ENCODE results near the gene LRRC8A. TPM values are rescaled to one million over a fixed set of nuclear protein-coding genes. Genes with fewer than 3 reads are reported as not detected.

Gene LRRC8A
- total and polyA plus RNA-seq, 2 experiments from 2014 or later, result 37.3 to 80.5 TPM

GRCh38 chr9:128836509-128837145, 45.3 kb upstream of the LRRC8A start:
- H3K36me3 Mint-ChIP-seq (ENCODE audit: low read depth), result peaks cover 34% of the 10 kb centered on the region
- H3K27me3 ChIP-seq (ENCODE audit: insufficient read depth), result no peaks in the 10 kb centered on the region
- H3K4me3 ChIP-seq, result no peak overlapping the region
- H4K20me1 ChIP-seq (replicated peaks; ENCODE audit: insufficient read depth), result no peaks in the 10 kb centered on the region
- no peaks in the 10 kb centered on the region for H3K4me1 Mint-ChIP-seq
- no peak overlapping the region for H3K27ac Mint-ChIP-seq
- no peaks in the 10 kb centered on the region for H3K9me2 ChIP-seq (ENCODE audit: insufficient read depth)
- no peak overlapping the region for H3K4me2 ChIP-seq
- H3K27me3 Mint-ChIP-seq (ENCODE audit: insufficient read depth, low read depth, poor library complexity), result peaks cover 8% of the 10 kb centered on the region
- H3K79me2 ChIP-seq (replicated peaks; ENCODE audit: insufficient read depth), result no peaks in the 10 kb centered on the region
- H3K36me3 ChIP-seq (ENCODE audit: insufficient read depth), result peaks cover 7% of the 10 kb centered on the region; the same call in 1 of the 2 replicates
- no peaks in the 10 kb centered on the region for H3F3A ChIP-seq (replicated peaks; ENCODE audit: low read depth)
- ATAC-seq, result no peak
- no peak overlapping the region for H3K4me3 Mint-ChIP-seq
- DNase-seq (ENCODE audit: low spot score), result no peak
- H3K4me1 ChIP-seq (ENCODE audit: insufficient read depth), result no peaks in the 10 kb centered on the region
- H3K27ac ChIP-seq (ENCODE audit: low read depth), result no peak overlapping the region
- no peaks in the 10 kb centered on the region for H3K9me3 Mint-ChIP-seq
- TF ChIP-seq EZH2phosphoT487 (IDR thresholded peaks at IDR 0.05; ENCODE audit: unreplicated experiment) (no peak), ZNF331 (CRISPR knock-in tag; IDR thresholded peaks at IDR 0.05; ENCODE audit: low read depth) (no peak), ETS1 (IDR thresholded peaks at IDR 0.05) (no peak), NANOG (IDR thresholded peaks at IDR 0.05; ENCODE audit: borderline replicate concordance) (no peak), STAT1 (IDR thresholded peaks at IDR 0.05; ENCODE audit: unreplicated experiment) (no peak), POLR2AphosphoS5 (IDR thresholded peaks at IDR 0.05; ENCODE audit: low read depth) (no peak), EZH2 (IDR thresholded peaks at IDR 0.05; ENCODE audit: low read depth, unreplicated experiment) (no peak), ZNF462 (CRISPR knock-in tag; IDR thresholded peaks at IDR 0.05) (no peak), JUNB (IDR thresholded peaks at IDR 0.05; ENCODE audit: unreplicated experiment) (no peak), CREB1 (CRISPR knock-in tag; IDR thresholded peaks at IDR 0.05; ENCODE audit: low read depth) (no peak), ZNF114 (CRISPR knock-in tag; IDR thresholded peaks at IDR 0.05) (no peak)
- TF ChIP-seq, protein P1, sequence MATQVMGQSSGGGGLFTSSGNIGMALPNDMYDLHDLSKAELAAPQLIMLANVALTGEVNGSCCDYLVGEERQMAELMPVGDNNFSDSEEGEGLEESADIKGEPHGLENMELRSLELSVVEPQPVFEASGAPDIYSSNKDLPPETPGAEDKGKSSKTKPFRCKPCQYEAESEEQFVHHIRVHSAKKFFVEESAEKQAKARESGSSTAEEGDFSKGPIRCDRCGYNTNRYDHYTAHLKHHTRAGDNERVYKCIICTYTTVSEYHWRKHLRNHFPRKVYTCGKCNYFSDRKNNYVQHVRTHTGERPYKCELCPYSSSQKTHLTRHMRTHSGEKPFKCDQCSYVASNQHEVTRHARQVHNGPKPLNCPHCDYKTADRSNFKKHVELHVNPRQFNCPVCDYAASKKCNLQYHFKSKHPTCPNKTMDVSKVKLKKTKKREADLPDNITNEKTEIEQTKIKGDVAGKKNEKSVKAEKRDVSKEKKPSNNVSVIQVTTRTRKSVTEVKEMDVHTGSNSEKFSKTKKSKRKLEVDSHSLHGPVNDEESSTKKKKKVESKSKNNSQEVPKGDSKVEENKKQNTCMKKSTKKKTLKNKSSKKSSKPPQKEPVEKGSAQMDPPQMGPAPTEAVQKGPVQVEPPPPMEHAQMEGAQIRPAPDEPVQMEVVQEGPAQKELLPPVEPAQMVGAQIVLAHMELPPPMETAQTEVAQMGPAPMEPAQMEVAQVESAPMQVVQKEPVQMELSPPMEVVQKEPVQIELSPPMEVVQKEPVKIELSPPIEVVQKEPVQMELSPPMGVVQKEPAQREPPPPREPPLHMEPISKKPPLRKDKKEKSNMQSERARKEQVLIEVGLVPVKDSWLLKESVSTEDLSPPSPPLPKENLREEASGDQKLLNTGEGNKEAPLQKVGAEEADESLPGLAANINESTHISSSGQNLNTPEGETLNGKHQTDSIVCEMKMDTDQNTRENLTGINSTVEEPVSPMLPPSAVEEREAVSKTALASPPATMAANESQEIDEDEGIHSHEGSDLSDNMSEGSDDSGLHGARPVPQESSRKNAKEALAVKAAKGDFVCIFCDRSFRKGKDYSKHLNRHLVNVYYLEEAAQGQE (IDR thresholded peaks at IDR 0.05; ENCODE audit: unreplicated experiment), result no peak
- TF ChIP-seq, protein P2, sequence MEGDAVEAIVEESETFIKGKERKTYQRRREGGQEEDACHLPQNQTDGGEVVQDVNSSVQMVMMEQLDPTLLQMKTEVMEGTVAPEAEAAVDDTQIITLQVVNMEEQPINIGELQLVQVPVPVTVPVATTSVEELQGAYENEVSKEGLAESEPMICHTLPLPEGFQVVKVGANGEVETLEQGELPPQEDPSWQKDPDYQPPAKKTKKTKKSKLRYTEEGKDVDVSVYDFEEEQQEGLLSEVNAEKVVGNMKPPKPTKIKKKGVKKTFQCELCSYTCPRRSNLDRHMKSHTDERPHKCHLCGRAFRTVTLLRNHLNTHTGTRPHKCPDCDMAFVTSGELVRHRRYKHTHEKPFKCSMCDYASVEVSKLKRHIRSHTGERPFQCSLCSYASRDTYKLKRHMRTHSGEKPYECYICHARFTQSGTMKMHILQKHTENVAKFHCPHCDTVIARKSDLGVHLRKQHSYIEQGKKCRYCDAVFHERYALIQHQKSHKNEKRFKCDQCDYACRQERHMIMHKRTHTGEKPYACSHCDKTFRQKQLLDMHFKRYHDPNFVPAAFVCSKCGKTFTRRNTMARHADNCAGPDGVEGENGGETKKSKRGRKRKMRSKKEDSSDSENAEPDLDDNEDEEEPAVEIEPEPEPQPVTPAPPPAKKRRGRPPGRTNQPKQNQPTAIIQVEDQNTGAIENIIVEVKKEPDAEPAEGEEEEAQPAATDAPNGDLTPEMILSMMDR (conservative IDR thresholded peaks at IDR 0.05; ENCODE audit: low read depth in 2 of 2), result no peak
- no peak overlapping the region for H2AFZ ChIP-seq
